VCaP (cell line): Measurements from ENCODE around the gene MKKS.
A peak's percentile ranks its signal among the peaks of the same experiment; 100 is the strongest.
"Not testable (repeated sequence)": the region's sequence is repeated elsewhere in the genome, so short reads cannot be mapped to it uniquely, and the experiment has no call there.

Experiments
- H3K27ac ChIP-seq: fragments of 450-650 bp; 2 replicates; pipeline ENCODE4 v1.5.1; 2017
- CTCF ChIP-seq: fragments of 450-650 bp; conservative IDR thresholded peaks from 2 replicates; pipeline ENCODE4 v1.5.1; 2017; ENCODE audit warnings: mild to moderate bottlenecking, moderate library complexity

Gene MKKS

GRCh38 chr20:10398834-10399369 lies 35.1 kb downstream of the MKKS start:
- H3K27ac ChIP-seq: no peak overlapping the region
- no peak for TF ChIP-seq CTCF

- H3K27ac ChIP-seq: not testable (repeated sequence)
Observed at GRCh38 chr20:10394752-10395151, 39.3 kb downstream of the MKKS start.

GRCh38 chr20:10390709-10391108 lies 43.3 kb downstream of the MKKS start:
- H3K27ac ChIP-seq: no peak overlapping the region
- no peak for TF ChIP-seq CTCF

GRCh38 chr20:10388597-10388996 lies 45.4 kb downstream of the MKKS start:
- TF ChIP-seq CTCF: no peak
- H3K27ac ChIP-seq: no peak overlapping the region

GRCh38 chr20:10387686-10388085 lies 46.3 kb downstream of the MKKS start:
- no peak for TF ChIP-seq CTCF
- no peak overlapping the region for H3K27ac ChIP-seq

- no peak overlapping the region for H3K27ac ChIP-seq
- no peak for TF ChIP-seq CTCF
Observed at GRCh38 chr20:10385850-10386544, 48.0 kb downstream of the MKKS start.

GRCh38 chr20:10381477-10381876 lies 52.5 kb downstream of the MKKS start:
- H3K27ac ChIP-seq: no peak overlapping the region
- peak; percentile 31; the same call in 1 of the 2 replicates for TF ChIP-seq CTCF

- H3K27ac ChIP-seq: no peak overlapping the region
- TF ChIP-seq CTCF: no peak
Observed at GRCh38 chr20:10379761-10380160, 54.3 kb downstream of the MKKS start.
